GM18505 (cell line): Measurements from ENCODE around the gene DCLK1.

Experiments
- ATAC-seq: cut with Tn5 transposase; IDR thresholded peaks from one replicate; pipeline ENCODE4 v1.9.1; 2021; ENCODE audit not compliant: unreplicated experiment
- POLR2A ChIP-seq: IDR thresholded peaks from 4 replicates; pipeline ENCODE4 v1.6.1; 2011; ENCODE audit warnings: borderline replicate concordance; ENCODE audit not compliant: insufficient read depth, insufficient read length; ENCODE audit errors: extremely low read depth

DCLK1 gene

DNA sequence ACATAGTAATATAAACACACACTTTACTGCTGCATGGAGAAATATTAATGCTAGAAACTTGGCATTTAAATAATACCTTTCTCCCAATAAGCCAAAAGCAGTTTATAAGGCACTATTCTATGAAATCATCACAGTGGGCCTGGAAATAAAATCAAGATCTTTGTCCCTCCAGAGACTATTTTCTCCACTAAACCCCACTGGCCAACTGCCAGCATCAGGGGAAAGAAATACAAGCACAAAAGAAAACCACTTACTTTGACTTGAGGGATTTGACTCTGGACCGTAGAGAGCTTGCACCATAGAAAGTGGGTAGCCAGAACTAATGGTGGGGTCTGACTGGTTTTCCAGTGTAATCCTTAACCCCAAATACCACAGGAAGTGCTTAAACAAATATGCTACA, 71.9 kb downstream of the DCLK1 start:
- ATAC-seq = no peak
- no peak for TF ChIP-seq POLR2A

DNA sequence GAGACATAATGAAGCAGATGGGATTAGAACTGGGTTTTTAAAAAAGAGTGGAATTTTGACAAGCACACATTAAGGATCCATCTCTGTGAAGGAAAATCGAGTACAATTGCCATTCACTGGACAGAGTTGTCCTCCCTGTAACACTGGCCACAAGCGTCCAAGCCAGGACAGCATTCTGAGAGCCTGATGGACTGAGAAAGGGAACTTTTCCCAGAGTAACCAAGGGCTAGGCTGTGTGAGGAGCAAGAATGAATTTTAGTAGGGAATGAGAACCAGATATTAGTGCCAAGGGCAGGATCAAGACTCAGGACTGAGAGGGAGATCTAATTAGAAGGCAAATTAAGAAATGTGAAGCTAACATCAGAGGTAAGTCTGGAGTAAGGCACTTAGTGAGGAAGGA, 73.1 kb downstream of the DCLK1 start:
- ATAC-seq = no peak
- no peak for TF ChIP-seq POLR2A

DNA sequence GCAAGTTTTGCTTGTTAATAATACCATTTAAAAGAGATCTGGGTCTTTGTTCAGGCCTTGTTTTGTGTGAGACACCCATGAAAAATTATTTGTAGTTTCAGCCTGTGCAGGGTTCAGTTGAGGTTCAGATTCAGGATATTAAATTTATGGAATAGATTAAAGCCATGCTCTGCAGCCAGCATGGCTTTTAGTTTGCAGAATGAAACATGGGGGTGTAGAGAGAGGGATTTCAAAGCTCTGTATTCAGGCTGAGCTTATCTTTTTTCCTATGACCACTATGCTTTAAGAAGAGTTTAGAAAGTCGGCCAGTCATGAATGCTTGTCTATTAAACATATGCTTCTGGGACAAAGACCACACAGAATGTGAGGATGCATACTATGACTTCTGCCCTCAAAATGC, 73.6 kb downstream of the DCLK1 start:
- no peak for ATAC-seq
- TF ChIP-seq POLR2A = no peak

DNA sequence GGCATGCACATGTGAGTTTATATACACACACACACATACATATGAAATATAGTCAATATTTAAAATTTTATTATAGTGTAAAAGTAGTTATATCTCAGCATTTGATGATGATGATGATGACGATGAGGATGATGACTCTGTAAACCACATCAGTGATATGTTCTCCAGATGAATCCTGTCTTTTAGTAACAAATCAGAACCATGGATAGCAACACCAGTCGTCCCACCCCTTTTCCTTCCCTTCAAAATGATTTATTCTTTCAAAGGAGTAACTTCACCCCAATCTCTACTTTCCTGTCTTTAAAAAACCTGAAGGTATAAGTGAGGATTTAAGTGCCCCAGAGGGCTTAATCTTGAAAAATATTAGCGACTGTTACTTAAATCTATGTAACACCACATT, 74.1 kb downstream of the DCLK1 start:
- TF ChIP-seq POLR2A = no peak
- no peak for ATAC-seq

DNA sequence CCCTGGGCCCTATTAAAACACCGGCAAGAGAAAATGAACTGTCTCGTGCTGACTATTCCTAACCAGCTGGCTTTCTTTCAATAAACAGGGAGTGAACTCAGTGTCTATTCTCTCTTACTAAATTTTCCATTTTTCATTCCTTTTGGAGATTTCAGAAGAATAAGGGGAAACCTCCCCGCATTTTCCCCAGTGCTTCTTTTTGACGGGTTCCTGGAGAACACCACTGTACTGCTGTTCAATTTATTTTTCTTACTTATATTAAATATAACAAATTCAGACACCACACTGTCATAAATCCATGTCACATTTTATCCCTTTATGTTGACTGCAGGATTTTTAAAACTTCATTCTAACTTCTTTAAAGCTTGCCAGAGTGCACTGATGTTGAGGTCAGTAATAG, 75.8 kb downstream of the DCLK1 start:
- no peak for TF ChIP-seq POLR2A
- no peak for ATAC-seq

DNA sequence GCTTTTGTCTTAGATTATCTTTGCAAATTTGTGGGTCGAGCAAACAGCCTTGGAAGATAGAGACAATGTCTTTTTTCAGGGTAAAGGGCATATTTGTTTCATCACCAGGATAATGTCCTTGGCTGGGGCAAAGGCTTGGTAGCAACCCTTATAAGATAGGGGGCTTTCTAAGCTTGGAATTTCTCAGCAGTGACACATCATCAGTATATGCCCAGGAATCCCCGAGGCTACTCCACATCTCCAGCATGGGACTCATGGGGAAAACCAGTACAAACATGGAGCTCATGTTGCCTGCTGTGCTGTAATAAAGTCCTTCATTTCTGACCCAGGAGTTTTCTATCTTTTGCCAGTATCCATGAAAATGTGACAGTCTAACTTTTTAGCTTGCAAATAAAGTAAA, 77.1 kb downstream of the DCLK1 start:
- no peak for ATAC-seq
- TF ChIP-seq POLR2A = no peak

DNA sequence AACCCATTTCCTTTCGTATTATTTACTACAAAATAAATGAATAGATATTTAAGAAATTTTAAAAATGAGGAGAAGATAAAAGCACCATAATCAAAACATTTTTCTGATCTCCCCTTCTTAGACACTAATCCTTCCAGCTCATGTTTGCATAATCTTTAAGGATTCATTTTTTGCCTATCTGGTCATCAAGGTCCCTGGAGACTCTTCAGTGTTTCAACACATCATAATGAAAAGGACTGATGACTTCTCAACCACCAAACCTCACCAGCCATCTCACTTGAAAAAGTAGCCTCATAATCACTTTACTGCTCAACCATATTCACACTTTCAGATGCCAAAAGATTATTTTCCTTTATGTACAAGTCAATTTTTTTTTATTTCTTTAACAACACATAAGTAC, 80.1 kb downstream of the DCLK1 start:
- no peak for TF ChIP-seq POLR2A
- ATAC-seq = no peak

DNA sequence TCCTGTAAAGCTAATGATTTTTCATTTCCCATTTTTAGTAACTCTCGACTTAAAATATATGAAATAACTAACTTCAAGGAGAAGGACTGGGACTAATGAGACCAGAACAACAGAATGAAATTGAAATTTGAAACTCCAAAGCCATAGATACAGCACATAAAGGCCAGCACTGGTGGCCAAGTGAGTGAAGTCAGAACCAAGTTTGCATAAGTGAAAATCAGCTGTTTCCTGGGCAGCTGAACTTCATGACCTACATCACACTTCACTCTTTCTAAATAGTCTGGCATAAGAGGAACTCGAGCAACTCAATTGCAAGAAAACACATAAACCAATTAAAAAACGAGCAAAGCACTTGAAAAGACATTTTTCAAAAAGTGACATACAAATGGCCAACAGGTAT, 84.5 kb downstream of the DCLK1 start:
- no peak for TF ChIP-seq POLR2A
- ATAC-seq = no peak

DNA sequence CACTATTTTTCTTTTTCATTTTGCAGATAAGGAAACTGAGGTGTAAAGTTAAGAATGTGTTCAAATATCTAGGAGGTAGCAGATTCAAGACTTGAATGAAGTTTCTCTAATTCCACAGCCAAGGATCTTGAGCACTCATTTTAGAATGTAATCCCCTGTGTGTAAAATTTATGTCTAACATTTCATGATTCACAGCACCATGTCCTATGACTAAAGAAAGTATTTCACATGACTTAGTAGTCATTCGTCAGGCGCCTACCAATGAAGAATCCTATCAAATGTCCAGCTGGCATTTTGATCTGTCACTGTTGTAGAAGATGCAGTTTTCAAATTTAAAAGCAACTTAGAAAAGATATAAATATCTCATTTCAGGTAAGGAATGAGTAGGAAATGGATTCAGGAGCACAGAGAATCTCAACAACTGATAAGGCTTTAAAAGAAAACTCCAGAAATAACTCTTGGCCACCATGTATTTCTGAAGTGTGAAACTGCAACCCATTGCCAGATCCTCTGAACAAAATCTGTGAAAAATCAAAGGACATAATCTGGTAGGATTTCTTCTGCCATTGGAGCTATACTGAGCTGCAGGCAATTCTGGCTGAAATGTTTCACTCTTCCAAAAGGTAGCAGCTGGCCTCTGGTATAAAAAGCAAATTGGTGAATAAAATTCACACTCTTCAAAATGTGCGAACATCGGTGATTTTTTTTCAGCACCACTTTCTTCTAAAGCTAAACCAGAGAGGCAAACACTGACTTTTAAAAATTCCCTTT, 92.2 kb downstream of the DCLK1 start:
- TF ChIP-seq POLR2A = no peak
- ATAC-seq = no peak

DNA sequence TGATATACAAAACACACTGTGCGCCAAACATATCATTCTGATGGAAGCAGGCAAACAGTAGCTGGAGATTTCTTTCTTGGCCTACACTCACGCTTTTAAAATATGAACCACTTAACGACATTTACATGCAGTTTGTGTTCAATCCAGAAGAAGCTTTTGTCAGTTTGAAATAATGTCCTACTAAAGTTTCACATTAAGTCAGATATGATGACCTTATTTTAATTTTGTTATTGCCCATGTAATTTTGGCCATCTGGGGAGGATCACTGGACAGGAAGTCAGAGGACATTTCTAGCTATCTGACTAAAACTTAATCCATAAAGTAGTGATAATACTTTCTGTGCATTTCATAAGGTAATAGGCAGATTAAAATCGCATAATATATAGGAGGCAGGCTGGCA, 98.1 kb downstream of the DCLK1 start:
- ATAC-seq = no peak
- no peak for TF ChIP-seq POLR2A

DNA sequence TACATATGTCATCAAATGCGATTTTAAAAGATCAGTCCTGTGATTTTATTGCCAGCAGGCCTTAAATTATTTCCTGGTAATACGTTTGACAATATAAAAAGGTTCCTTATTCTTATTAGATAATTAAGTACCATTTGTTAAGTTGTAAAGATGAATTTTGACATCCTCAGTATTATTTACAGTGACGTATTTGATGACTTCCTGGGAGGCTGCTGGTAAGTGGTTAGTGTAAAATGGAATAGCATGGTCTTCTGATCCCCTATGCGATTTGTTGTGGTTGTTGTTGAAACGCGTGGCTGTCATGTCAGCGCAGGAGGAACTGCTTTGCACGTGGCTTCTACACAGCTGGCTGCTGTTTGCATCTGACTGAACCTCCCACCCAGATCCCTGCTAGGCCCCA, 99.7 kb downstream of the DCLK1 start:
- no peak for ATAC-seq
- no peak for TF ChIP-seq POLR2A

DNA sequence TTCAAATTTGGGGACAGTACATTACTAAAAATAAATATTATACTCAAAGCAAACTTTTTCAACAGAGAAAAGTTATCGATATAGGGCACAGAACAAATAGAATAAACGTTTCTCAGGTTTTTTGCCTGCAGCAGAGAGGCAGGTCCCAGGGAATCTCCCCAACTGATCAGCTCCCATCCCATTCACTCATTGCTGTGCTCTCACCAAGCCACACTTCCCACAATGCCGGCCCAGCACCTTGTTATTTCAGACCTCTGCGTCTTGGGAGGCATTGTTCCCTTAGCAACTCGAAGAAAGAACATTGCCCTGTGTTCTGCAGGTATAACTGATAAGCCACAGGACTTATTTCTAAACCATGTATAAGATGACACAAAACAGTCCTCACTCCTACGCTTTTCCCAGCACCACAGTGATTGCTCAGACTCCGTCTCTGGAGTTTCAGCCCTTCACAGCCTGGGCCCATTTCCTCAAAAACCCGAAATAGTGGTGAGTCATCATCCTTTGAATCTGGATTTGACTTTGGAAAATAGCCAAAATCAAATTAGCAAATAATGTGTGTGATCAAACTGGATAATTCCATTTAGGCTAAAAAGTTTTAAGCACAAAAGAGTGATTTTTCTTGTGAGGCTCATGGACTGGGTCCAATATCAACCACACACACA, 100.4 kb downstream of the DCLK1 start:
- ATAC-seq = no peak
- no peak for TF ChIP-seq POLR2A

DNA sequence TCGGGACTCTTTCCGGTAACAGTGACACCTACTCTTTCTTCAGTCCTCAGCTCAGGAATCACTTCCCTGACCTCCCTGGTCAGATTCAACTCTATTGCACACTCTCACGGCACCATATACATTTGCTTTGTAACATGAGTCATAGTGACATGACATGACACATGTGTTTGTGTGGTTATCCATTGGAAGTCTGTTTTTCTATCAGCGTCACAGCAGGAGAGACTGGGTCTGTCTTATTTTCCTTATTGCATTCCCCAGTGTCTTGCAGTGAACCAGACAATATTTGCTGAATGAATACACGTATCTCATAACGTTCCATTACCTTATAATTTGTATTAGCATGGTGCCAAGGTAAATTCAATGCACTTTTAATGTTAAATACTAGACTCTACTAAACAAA, 102.0 kb downstream of the DCLK1 start:
- no peak for ATAC-seq
- TF ChIP-seq POLR2A = no peak

DNA sequence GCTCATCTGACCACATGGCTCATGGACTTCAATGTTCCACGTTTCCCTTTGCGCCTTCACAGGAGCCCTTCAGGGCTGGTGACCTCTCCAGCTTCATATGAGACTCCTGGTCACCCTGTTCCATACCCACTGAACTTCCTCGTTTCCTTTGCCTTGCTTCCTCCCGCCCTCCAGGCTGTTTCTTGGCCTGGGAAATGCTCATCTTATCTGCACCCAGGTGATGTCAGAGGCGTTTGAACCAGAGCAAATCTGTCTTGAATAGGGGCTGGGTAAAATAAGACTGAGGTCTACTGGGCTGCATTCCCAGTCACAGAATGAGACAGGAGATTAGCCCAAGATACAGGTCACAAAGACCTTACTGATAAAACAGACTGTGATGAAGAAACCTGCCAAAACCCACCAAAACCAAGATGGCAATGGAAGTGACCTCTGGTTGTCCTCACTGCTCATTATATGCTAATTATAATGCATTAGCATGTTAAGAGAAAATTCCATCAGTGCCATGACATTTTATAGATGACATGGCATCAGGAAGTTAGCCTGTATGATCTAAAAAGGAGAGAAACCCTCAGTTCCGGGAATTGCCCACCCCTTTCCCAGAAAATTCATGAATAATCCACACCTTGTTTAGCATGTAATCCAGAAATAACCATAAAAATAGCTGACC, 102.7 kb downstream of the DCLK1 start:
- no peak for ATAC-seq
- TF ChIP-seq POLR2A = no peak

DNA sequence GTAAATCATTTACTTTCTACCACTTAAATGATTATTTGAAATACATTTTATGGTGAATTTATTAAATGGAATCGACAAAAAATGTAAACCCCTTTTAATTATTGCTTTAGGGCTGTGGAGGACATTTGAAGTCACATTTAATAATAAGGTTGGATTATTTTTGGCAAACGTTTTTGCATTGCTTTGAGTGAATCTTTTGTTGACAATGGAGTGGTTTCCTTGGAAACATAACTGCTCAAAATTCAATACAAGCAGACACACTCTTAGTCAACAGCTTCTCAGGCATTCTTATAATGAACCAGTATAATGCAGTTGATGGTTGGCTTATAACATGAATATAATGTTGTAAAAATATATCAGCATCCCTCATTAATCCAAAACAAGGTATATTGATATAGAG, 104.7 kb downstream of the DCLK1 start:
- ATAC-seq = no peak
- TF ChIP-seq POLR2A = no peak

DNA sequence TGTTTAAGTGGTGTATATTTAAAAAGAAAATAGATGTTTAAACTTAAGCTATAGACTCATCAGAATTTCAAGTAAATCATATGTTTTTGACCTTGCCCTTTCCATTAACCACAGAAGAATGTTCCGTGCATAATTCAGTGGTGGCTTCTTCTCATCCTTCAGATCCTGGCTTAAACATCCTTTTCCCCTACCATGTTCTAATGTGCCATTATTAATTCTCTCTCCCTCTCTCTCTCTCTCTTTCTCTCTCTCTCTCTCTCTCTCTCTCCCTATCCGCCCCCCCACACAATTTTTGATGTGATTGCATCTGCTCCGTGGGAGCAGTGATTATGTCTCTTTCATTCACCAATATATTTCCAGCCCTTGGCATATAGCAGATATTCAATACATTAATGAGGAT, 116.4 kb downstream of the DCLK1 start:
- TF ChIP-seq POLR2A = no peak
- no peak for ATAC-seq
